PC-3 (cell line): ENCODE results near the gene BIRC5.
"Not testable (repeated sequence)": the region's sequence is repeated elsewhere in the genome, so short reads cannot be mapped to it uniquely, and the experiment has no call there.

Source experiments
- EZH2 ChIP-seq: fragments of 300-600 bp; sonication (generic); IDR thresholded peaks from one replicate; pipeline ENCODE4 v1.6.1; 2017; ENCODE audit warnings: antibody characterized with exemption, mild to moderate bottlenecking, low read length; ENCODE audit not compliant: unreplicated experiment
- EZH2phosphoT487 ChIP-seq: fragments of 300-600 bp; sonication (generic); IDR thresholded peaks from 2 replicates; pipeline ENCODE4 v1.6.1; 2018; ENCODE audit warnings: mild to moderate bottlenecking, antibody characterized with exemption, low read length, borderline replicate concordance
- TF ChIP-seq, protein P1 (sequence below): fragments of 300-600 bp; sonication (generic); conservative IDR thresholded peaks from 2 replicates; pipeline ENCODE4 v1.5.1; 2017; ENCODE audit warnings: antibody characterized with exemption, low read depth, mild to moderate bottlenecking, low read length

DNA sequence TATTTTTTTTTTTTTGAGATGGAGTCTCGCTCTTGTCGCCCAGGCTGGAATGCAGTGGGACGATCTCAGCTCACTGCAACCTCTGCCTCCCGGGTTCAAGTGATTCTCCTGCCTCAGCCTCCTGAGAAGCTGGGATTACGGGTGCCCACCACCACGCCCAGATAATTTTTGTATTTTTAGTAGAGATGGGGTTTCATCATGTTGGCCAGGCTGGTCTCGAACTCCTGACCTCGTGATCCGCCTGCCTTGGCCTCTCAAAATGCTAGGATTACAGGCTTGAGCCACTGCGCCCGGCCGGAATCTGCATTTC lies 39.5 kb downstream of the BIRC5 start:
- TF ChIP-seq EZH2, EZH2phosphoT487: not testable (repeated sequence)
- TF ChIP-seq, protein P1, sequence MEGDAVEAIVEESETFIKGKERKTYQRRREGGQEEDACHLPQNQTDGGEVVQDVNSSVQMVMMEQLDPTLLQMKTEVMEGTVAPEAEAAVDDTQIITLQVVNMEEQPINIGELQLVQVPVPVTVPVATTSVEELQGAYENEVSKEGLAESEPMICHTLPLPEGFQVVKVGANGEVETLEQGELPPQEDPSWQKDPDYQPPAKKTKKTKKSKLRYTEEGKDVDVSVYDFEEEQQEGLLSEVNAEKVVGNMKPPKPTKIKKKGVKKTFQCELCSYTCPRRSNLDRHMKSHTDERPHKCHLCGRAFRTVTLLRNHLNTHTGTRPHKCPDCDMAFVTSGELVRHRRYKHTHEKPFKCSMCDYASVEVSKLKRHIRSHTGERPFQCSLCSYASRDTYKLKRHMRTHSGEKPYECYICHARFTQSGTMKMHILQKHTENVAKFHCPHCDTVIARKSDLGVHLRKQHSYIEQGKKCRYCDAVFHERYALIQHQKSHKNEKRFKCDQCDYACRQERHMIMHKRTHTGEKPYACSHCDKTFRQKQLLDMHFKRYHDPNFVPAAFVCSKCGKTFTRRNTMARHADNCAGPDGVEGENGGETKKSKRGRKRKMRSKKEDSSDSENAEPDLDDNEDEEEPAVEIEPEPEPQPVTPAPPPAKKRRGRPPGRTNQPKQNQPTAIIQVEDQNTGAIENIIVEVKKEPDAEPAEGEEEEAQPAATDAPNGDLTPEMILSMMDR, result not testable (repeated sequence)
